ENCODE results near the gene ACSL5. TPM values are rescaled to one million over a fixed set of nuclear protein-coding genes. Genes with fewer than 3 reads are reported as not detected.
"Not testable (repeated sequence)": the region's sequence is repeated elsewhere in the genome, so short reads cannot be mapped to it uniquely, and the experiment has no call there.

ACSL5 gene
- polyA plus RNA-seq, 3 donors = 4.1 to 5.5 (median 5.3) TPM

GRCh38 chr10:112456533-112456932 is 82.6 kb downstream of the ACSL5 start:
- DNase-seq = no peak

- DNase-seq = no peak
These were observed 86.5 kb downstream of the ACSL5 start for GRCh38 chr10:112460366-112460765.

- no peak for DNase-seq
These were observed 87.3 kb downstream of the ACSL5 start for GRCh38 chr10:112461029-112461887.

GRCh38 chr10:112464074-112464473 is 90.2 kb downstream of the ACSL5 start:
- DNase-seq = not testable (repeated sequence)

GRCh38 chr10:112465299-112465883 is 91.5 kb downstream of the ACSL5 start:
- DNase-seq = no peak

GRCh38 chr10:112466802-112467201 is 92.9 kb downstream of the ACSL5 start:
- no peak for DNase-seq

- no peak for DNase-seq
These were observed 93.7 kb downstream of the ACSL5 start for GRCh38 chr10:112467541-112468075.

- DNase-seq = peak; percentile 17
These were observed 98.1 kb downstream of the ACSL5 start for GRCh38 chr10:112471878-112472487.

GRCh38 chr10:112475575-112476218 is 101.8 kb downstream of the ACSL5 start:
- DNase-seq = no peak

Other genes with a start within 250 kb of the ACSL5 start
- 10 to 100 TPM; 15.9 to 16.5 (median 16.5) TPM for gene GPAM, start 190.4 kb upstream of the ACSL5 start, polyA plus RNA-seq (ENCODE audit: insufficient read length in 3 of 3)
- not detected for gene TECTB, start 90.7 kb upstream of the ACSL5 start, polyA plus RNA-seq (ENCODE audit: insufficient read length in 3 of 3)
- gene ZDHHC6, start 72.8 kb downstream of the ACSL5 start, polyA plus RNA-seq (ENCODE audit: insufficient read length in 3 of 3) = 10 to 100 TPM; 57.3 to 80.0 (median 76.9) TPM
- gene VTI1A, start 73.1 kb downstream of the ACSL5 start, polyA plus RNA-seq (ENCODE audit: insufficient read length in 3 of 3) = 10 to 100 TPM; 18.9 to 22.0 (median 20.3) TPM